SJCRH30 (cell line): Measurements from ENCODE around the gene BAG2. TPM values are rescaled to one million over a fixed set of nuclear protein-coding genes. Genes with fewer than 3 reads are reported as not detected.

Source experiments
- DNase-seq, 2 experiments: peaks; one replicate each; pipeline ENCODE4 v3.0.0-alpha.2; 2015 to 2020
- H3K27ac ChIP-seq: fragments of 250-450 bp; sonication (Bioruptor Pico); 2 replicates; pipeline ENCODE4 v1.5.1; 2020; ENCODE audit warnings: mild to moderate bottlenecking, moderate library complexity
- H3K27me3 ChIP-seq: fragments of 250-450 bp; sonication (Bioruptor Pico); 2 replicates; pipeline ENCODE4 v1.5.1; 2020; ENCODE audit warnings: mild to moderate bottlenecking, moderate library complexity
- H3K36me3 ChIP-seq: fragments of 250-450 bp; sonication (Bioruptor Pico); 2 replicates; pipeline ENCODE4 v1.5.1; 2020; ENCODE audit warnings: mild to moderate bottlenecking, moderate library complexity
- H3K4me1 ChIP-seq: fragments of 250-450 bp; sonication (Bioruptor Pico); 2 replicates; pipeline ENCODE4 v1.5.1; 2020; ENCODE audit warnings: mild to moderate bottlenecking, moderate library complexity
- H3K4me3 ChIP-seq: fragments of 250-450 bp; sonication (Bioruptor Pico); 2 replicates; pipeline ENCODE4 v1.5.1; 2020; ENCODE audit warnings: mild to moderate bottlenecking, moderate library complexity
- H3K9me3 ChIP-seq: fragments of 250-450 bp; sonication (Bioruptor Pico); replicated peaks from 2 replicates; pipeline ENCODE4 v1.5.1; 2020; ENCODE audit warnings: mild to moderate bottlenecking, moderate library complexity
- total RNA-seq: library from RNA; depleted of rRNA; stranded (reverse); fragments of >200 nt; shearing (Covaris generic); gene quantifications from 2 replicates; pipeline ENCODE4 v1.2.3, GENCODE V29; 2014

Gene BAG2
- total RNA-seq, 1 experiment from 2014 or later = 4.6 TPM

- peaks cover 4% of the 10 kb centered on the region; the same call in 1 of the 2 replicates for H3K4me1 ChIP-seq
- H3K36me3 ChIP-seq = peaks cover 15% of the 10 kb centered on the region
- no peaks in the 10 kb centered on the region for H3K27me3 ChIP-seq
- H3K4me3 ChIP-seq = no peak overlapping the region
- DNase-seq = no peak
- no peak overlapping the region for H3K27ac ChIP-seq
- H3K9me3 ChIP-seq = no peaks in the 10 kb centered on the region
These were observed 23.3 kb downstream of the BAG2 start for GRCh38 chr6:57195457-57195856.

GRCh38 chr6:57198926-57199636, 27.0 kb downstream of the BAG2 start:
- Histone ChIP-seq H3K36me3 (0 out of 2 replicates have a peak, but pooled peaks cover 3% of the 10 kb centered on the region), H3K4me1 (peaks cover 4% of the 10 kb centered on the region; the same call in 1 of the 2 replicates), H3K9me3 (no peaks in the 10 kb centered on the region), H3K4me3 (no peak overlapping the region), H3K27me3 (no peaks in the 10 kb centered on the region), H3K27ac (no peak overlapping the region)
- DNase-seq = peak; percentile 42 to 49

- Histone ChIP-seq H3K4me1 (peaks cover 4% of the 10 kb centered on the region; the same call in 1 of the 2 replicates), H3K4me3 (no peak overlapping the region), H3K36me3 (no peaks in the 10 kb centered on the region), H3K27me3 (no peaks in the 10 kb centered on the region), H3K9me3 (no peaks in the 10 kb centered on the region), H3K27ac (no peak overlapping the region)
- DNase-seq = no peak
These were observed 29.6 kb downstream of the BAG2 start for GRCh38 chr6:57201718-57202117.

GRCh38 chr6:57205550-57206328, 33.6 kb downstream of the BAG2 start:
- no peaks in the 10 kb centered on the region for H3K27me3 ChIP-seq
- H3K4me3 ChIP-seq = no peak overlapping the region
- no peak overlapping the region for H3K27ac ChIP-seq
- H3K36me3 ChIP-seq = peaks cover 3% of the 10 kb centered on the region
- H3K9me3 ChIP-seq = no peaks in the 10 kb centered on the region
- DNase-seq = no peak
- H3K4me1 ChIP-seq = no peaks in the 10 kb centered on the region

GRCh38 chr6:57207141-57207540, 35.0 kb downstream of the BAG2 start:
- Histone ChIP-seq H3K36me3 (peaks cover 3% of the 10 kb centered on the region), H3K9me3 (no peaks in the 10 kb centered on the region), H3K27me3 (no peaks in the 10 kb centered on the region), H3K4me3 (no peak overlapping the region), H3K4me1 (no peaks in the 10 kb centered on the region), H3K27ac (no peak overlapping the region)
- no peak for DNase-seq

- H3K9me3 ChIP-seq = no peaks in the 10 kb centered on the region
- no peak for DNase-seq
These were observed 35.7 kb downstream of the BAG2 start for GRCh38 chr6:57207872-57208271.

GRCh38 chr6:57209030-57209429, 36.9 kb downstream of the BAG2 start:
- H3K36me3 ChIP-seq = peaks cover 3% of the 10 kb centered on the region
- no peak overlapping the region for H3K27ac ChIP-seq
- no peaks in the 10 kb centered on the region for H3K9me3 ChIP-seq
- no peaks in the 10 kb centered on the region for H3K4me1 ChIP-seq
- no peaks in the 10 kb centered on the region for H3K27me3 ChIP-seq
- DNase-seq = no peak
- H3K4me3 ChIP-seq = no peak overlapping the region

More at GRCh38 chr6:57207872-57208271, 35.7 kb downstream of the BAG2 start:
- no peak overlapping the region for H3K27ac ChIP-seq
- no peaks in the 10 kb centered on the region for H3K27me3 ChIP-seq
- H3K36me3 ChIP-seq = peaks cover 3% of the 10 kb centered on the region
- H3K4me3 ChIP-seq = no peak overlapping the region
- no peaks in the 10 kb centered on the region for H3K4me1 ChIP-seq

- no peak overlapping the region for H3K4me3 ChIP-seq
- no peaks in the 10 kb centered on the region for H3K9me3 ChIP-seq
- DNase-seq = no peak
- no peaks in the 10 kb centered on the region for H3K27me3 ChIP-seq
- H3K4me1 ChIP-seq = no peaks in the 10 kb centered on the region
- peaks cover 3% of the 10 kb centered on the region for H3K36me3 ChIP-seq
- H3K27ac ChIP-seq = no peak overlapping the region
These were observed 37.9 kb downstream of the BAG2 start for GRCh38 chr6:57210060-57210459.

GRCh38 chr6:57215260-57215659, 43.1 kb downstream of the BAG2 start:
- Histone ChIP-seq H3K27me3 (no peaks in the 10 kb centered on the region), H3K4me1 (no peaks in the 10 kb centered on the region), H3K4me3 (no peak overlapping the region), H3K9me3 (peaks cover 3% of the 10 kb centered on the region; the same call in 1 of the 2 replicates), H3K36me3 (no peaks in the 10 kb centered on the region; the same call in 1 of the 2 replicates), H3K27ac (no peak overlapping the region)
- DNase-seq = no peak

GRCh38 chr6:57216235-57217101, 44.3 kb downstream of the BAG2 start:
- Histone ChIP-seq H3K9me3 (peaks cover 4% of the 10 kb centered on the region; the same call in 1 of the 2 replicates), H3K36me3 (no peaks in the 10 kb centered on the region; the same call in 1 of the 2 replicates), H3K4me3 (no peak overlapping the region), H3K27me3 (no peaks in the 10 kb centered on the region), H3K27ac (no peak overlapping the region), H3K4me1 (no peaks in the 10 kb centered on the region)
- no peak for DNase-seq

GRCh38 chr6:57217270-57217669, 45.1 kb downstream of the BAG2 start:
- H3K4me3 ChIP-seq = no peak overlapping the region
- no peaks in the 10 kb centered on the region; the same call in 1 of the 2 replicates for H3K36me3 ChIP-seq
- no peak overlapping the region for H3K27ac ChIP-seq
- no peaks in the 10 kb centered on the region for H3K4me1 ChIP-seq
- no peaks in the 10 kb centered on the region for H3K27me3 ChIP-seq
- peaks cover 4% of the 10 kb centered on the region; the same call in 1 of the 2 replicates for H3K9me3 ChIP-seq
- no peak for DNase-seq

- Histone ChIP-seq H3K9me3 (peaks cover 4% of the 10 kb centered on the region; the same call in 1 of the 2 replicates), H3K27ac (no peak overlapping the region), H3K4me3 (no peak overlapping the region), H3K36me3 (no peaks in the 10 kb centered on the region), H3K4me1 (no peaks in the 10 kb centered on the region), H3K27me3 (no peaks in the 10 kb centered on the region)
- DNase-seq = no peak
These were observed 48.1 kb downstream of the BAG2 start for GRCh38 chr6:57220083-57220703.

GRCh38 chr6:57221191-57221935, 49.2 kb downstream of the BAG2 start:
- H3K4me1 ChIP-seq = no peaks in the 10 kb centered on the region
- H3K27ac ChIP-seq = peak overlapping the region; percentile 69
- no peaks in the 10 kb centered on the region for H3K27me3 ChIP-seq
- peak overlapping the region; percentile 96 for H3K4me3 ChIP-seq
- peaks cover 4% of the 10 kb centered on the region; the same call in 1 of the 2 replicates for H3K9me3 ChIP-seq
- peak; percentile 72 to 73 for DNase-seq
- no peaks in the 10 kb centered on the region for H3K36me3 ChIP-seq
